Stimulated activated CD4-positive, alpha-beta T cell treated with anti-CD3 and anti-CD28 coated beads, TNF-alpha, amount 100 ng/mL, for 48 hours (primary cell): ENCODE measurements around the gene NDUFS6.
"Not testable (repeated sequence)": the region's sequence is repeated elsewhere in the genome, so short reads cannot be mapped to it uniquely, and the experiment has no call there.

Source experiments
- DNase-seq, 3 donors: peaks; one replicate each; pipeline ENCODE4 v3.0.0-alpha.2; 2020; ENCODE audit warnings: low read depth in 3 of 3

Gene NDUFS6

DNA sequence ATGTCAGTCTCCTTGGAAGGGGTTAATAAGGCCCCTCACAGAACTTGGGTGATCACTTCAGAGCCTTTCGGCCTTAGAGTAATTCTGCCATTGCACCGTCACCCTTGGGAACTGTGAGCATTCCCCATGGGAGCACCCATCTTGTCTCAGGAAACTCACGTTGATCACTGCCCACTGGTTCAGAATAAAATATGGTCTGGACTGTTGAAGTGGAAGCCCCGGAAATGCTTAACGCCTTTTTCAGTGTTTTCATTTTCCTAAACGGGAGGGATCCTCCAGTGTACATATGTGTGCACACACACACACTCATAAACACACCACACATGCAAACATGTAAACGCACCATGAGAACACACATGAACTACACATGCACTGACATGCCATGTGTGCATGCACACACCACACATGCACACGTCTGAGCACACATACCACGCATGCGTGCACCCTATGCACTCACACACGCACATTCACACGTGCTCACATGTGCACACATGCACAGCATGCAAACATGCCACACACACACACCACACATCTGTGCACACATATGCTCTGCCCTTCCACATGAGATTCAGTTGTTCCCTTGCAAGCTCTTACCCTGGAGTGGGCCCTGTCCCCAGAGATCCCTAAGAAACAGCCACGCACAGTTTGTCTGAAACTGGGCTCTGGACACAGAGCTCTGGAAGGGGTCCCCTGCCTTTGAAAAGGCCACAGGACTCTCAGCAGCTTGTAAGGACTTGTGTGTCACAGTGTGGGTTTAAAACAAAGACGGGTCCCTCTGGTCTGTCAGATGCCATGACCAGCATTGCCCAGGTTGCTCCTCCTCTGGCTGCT, 18.6 kb upstream of the NDUFS6 start:
- DNase-seq = no peak

DNA sequence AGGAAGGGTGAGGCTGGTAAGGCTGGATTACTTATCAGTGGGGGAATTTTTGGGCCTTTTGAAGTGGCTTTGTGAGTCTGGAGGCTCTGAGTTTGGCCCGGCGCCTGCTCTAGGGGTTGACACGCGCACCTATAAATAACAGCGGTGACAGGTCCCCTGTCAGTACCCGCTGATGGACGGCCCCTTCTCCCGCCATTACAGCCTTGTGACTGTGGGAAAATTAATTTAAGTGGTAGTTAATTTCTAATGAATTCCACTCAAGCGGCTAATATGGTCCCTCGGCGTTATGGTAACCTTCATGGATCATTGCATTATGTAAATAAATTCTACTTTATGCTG, 18.0 kb upstream of the NDUFS6 start:
- no peak for DNase-seq

- no peak for DNase-seq
These were observed 16.8 kb upstream of the NDUFS6 start for GRCh38 chr5:1784197-1785050.

DNA sequence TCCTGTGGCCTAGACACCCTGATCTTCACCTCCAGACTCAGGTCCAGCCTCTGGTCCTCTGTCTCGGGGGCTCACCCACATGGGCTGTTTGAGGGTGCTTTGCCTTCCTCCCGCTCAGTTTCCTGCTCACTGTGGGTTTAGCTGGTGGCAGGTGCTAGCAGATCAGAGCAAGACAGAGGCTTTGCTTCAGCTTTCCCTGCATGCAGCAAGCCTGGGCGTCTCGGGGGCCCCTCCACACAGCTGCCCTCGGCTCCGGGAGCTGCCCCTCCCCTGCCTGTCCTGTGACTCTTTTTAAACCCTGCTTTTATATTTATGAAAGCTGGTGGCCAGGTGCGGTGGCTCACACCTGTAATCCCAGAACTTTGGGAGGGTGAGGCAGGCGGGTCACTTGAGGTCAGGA, 16.1 kb upstream of the NDUFS6 start:
- DNase-seq = no peak

DNA sequence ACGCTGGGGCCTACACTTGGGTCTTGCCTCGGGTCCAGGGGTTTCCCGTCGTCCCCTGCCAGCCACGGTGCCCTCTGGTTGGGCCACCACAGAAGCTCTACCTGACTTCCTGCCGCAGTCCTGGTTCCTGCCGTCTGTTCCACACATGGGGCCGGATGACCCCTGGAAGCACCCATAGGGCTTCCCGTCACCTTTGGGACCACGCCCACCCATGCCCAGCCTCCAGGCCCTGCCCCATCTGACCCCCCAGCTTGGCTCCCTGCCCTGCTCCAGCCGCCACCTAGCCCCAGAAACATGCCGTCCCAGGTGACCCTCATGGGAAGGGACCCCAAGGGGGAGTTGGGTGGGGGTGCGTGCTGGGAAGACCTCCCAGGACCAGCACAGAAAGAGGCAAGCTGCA, 15.2 kb upstream of the NDUFS6 start:
- DNase-seq = no peak

- no peak for DNase-seq
These were observed 14.4 kb upstream of the NDUFS6 start for GRCh38 chr5:1786621-1787471.

DNA sequence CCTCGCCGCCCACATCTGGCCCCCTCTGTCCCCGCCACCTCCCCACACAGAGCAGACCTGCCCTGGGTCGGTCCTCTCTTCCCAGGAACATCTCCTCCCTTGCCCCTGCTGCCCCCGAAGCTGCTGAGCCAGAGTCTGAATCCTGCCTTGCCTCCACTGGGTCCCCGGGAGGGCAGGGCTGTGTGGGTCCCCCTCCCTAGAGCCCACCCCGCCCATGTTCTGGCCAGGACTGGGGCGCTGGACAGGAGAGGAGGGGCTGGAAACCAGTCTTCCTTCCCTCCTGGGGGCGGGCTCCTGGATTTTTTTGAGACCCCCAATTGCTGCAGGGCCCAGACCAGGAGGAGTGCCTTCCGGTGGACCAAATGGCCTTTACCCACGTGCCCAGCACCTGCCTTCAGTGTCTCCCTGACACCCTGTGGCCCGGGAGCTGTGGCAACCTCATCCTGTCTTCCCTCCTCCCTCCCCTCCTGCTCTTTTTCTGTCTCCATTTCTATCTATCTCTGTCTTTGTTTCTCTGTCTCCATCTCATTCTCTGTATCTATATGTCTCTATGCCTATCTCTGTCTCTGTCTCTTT, 13.6 kb upstream of the NDUFS6 start:
- DNase-seq = no peak

DNA sequence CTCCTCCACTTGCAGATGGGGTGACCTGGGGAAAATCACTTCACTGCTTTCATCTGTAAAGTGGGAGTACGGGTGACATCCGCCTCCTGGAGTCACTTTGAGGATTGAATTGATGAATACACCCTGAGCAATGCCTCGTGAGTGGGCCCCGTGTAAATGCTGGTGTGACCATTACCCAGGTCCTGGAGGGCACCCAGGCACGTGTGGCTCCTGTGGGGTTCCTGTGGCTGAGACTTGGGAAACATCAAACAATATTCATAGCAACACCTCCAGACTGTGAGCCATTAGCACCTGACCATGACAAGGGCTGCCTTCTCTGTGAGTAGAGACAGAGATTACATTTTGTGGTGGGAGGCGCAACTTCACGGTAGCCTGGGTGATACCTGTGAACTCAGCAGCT, 13.0 kb upstream of the NDUFS6 start:
- no peak for DNase-seq

DNA sequence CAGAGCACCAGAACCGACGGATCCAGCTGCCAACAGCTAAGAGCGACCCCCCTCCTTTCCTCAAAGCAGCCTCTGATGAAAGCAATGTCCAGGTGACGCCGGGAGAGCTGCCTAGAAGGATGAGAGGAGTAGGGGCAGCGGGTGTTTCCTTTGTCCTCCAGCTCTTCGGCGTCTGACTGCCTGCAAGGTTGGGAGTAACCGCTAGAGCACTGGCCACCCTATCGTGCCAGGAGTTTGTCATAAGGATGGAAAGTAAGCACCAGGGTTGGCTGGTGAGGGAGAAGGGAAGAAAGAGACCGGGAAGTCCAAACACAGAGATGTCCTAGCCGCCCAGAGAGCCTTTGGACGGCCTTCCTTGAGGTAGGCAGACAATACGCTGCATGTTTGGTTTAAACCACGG, 12.4 kb upstream of the NDUFS6 start:
- DNase-seq = no peak

- not testable (repeated sequence) for DNase-seq
These were observed 11.8 kb upstream of the NDUFS6 start for GRCh38 chr5:1789438-1789833.

GRCh38 chr5:1789834-1790471, 11.3 kb upstream of the NDUFS6 start:
- no peak for DNase-seq

GRCh38 chr5:1791176-1791575, 10.0 kb upstream of the NDUFS6 start:
- DNase-seq = no peak

- DNase-seq = peak; percentile 56 to 70 (median 64)
These were observed 8.4 kb upstream of the NDUFS6 start for GRCh38 chr5:1792842-1793266.

- peak in 2 of 3 donors; percentile 27 to 37 for DNase-seq
These were observed 7.9 kb upstream of the NDUFS6 start for GRCh38 chr5:1793301-1793740.

- no peak for DNase-seq
These were observed 7.0 kb upstream of the NDUFS6 start for GRCh38 chr5:1793966-1794900.

- no peak for DNase-seq
These were observed 6.3 kb upstream of the NDUFS6 start for GRCh38 chr5:1794901-1795290.

DNA sequence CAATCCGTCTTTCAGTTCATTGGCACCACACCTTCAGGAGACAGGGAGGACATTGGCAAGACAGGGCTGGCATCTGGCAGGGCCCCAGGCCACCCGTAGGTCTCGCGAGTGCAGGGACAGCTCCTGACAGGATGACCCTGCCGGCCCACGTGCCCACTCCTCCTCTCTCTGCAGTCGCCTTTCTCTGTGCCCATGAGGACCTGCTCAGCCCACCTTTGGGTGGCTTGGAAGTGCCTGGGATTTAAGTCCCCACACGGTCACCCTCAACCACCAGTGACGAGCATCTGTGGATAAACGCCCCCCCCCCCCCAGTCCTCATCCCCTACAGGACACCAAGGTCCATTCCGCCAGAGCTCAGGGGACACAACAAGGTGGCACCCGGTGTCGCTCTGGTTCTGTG, 5.7 kb upstream of the NDUFS6 start:
- DNase-seq = no peak

GRCh38 chr5:1795931-1796330, 5.3 kb upstream of the NDUFS6 start:
- DNase-seq = no peak

DNA sequence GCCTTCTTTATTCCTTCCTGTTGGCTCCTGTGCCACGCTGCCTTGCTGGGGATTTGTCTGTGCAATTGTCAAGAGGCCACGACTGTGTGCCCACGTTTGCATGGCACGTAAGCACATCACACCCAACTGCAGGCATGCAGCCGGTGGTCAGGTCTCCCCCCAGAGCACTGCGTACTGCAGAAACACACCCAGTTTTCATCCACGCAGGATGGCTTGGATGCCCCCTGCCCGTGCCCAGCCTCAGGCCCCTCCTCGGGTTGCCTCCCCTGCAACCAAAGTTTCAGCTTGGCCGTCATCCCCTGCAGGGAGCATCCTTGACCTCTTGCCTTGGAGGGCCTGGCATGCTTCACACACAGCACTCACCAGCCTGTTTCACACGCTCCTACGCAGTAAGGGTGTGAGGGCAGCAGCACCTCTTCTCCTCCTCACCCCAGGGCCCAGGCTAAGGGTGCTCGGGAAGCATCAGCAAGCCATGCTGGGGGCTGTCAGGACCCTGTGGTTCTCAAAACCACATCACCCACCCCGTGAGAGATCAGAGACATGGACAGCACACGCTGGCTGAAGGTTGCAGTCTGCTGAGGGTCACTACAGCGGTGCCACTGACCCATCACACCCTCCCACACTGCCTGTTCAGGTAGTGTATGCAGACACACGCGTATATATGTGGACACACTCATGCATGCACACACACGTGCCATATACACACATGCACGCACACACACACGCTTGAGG, 4.7 kb upstream of the NDUFS6 start:
- no peak for DNase-seq
